Tibial nerve (tissue), 4 donors: ENCODE data around the gene MPP2. TPM values are rescaled to one million over a fixed set of nuclear protein-coding genes. Genes with fewer than 3 reads are reported as not detected.

Experiments used
- DNase-seq, 2 donors: peaks; one replicate each; pipeline ENCODE4 v3.0.0-alpha.2; 2019; ENCODE audit warnings: low spot score in 2 of 2
- H3K27ac ChIP-seq, 4 donors: fragments of 200-600 bp; sonication (generic) in 3 of 4; one replicate each; pipeline ENCODE4 v1.5.1; 2017 to 2019; ENCODE audit warnings: mild to moderate bottlenecking in 1 of 4
- H3K27me3 ChIP-seq, 2 donors: fragments of 200-600 bp; sonication (generic) in 1 of 2; one replicate each; pipeline versions ENCODE4 v1.5.1 to v1.6.0; 2017 to 2019
- H3K36me3 ChIP-seq, 3 donors: fragments of 200-600 bp; sonication (generic); one replicate each; pipeline ENCODE4 v1.5.1; 2018 to 2019
- H3K4me1 ChIP-seq, 4 donors: fragments of 200-600 bp; sonication (generic) in 3 of 4; one replicate each; pipeline ENCODE4 v1.5.1; 2017 to 2019
- H3K4me3 ChIP-seq, 4 donors: fragments of 200-600 bp; sonication (generic) in 3 of 4; one replicate each; pipeline ENCODE4 v1.5.1; 2017 to 2019; ENCODE audit warnings: mild to moderate bottlenecking in 1 of 4, moderate library complexity in 1 of 4
- H3K9me3 ChIP-seq, 4 donors: fragments of 200-600 bp; sonication (generic) in 3 of 4; one replicate each; pipeline ENCODE4 v1.5.1; 2017 to 2019
- EP300 ChIP-seq, 2 donors: sonication (generic); formaldehyde crosslinking; IDR thresholded peaks; one replicate each; pipeline ENCODE4 v1.6.1; 2017; ENCODE audit warnings: antibody characterized with exemption in 2 of 2, mild to moderate bottlenecking in 1 of 2
- POLR2A ChIP-seq, 2 donors: fragments of 450-650 bp; IDR thresholded peaks; one replicate each; pipeline ENCODE4 v1.6.1; 2017; ENCODE audit warnings: antibody characterized with exemption in 2 of 2, mild to moderate bottlenecking in 2 of 2, moderate library complexity in 2 of 2
- WGBS, 2 donors: methylation state at CpG; one replicate each; pipeline ENCODE4 v1.1.5; 2018; 5-methylcytosine and 5-hydroxymethylcytosine counted together
- total RNA-seq, 4 donors: library from RNA; depleted of rRNA; stranded (reverse); fragments of >200 nt; gene quantifications; one replicate each; pipeline ENCODE4 v1.1.0, GENCODE V29; 2016
- TF ChIP-seq, protein P1 (sequence below), 5 experiments: fragments of 200-600 bp in 3 of 5; fragments of 450-650 bp in 2 of 5; sonication (generic) in 3 of 5; IDR thresholded peaks; one replicate each; pipeline ENCODE4 v1.5.1; 2016 to 2019; ENCODE audit warnings: antibody characterized with exemption in 5 of 5, mild to moderate bottlenecking in 3 of 5, moderate library complexity in 2 of 5

MPP2 gene
- total RNA-seq, 4 donors from 2014 or later = 4.2 to 22.9 (median 9.3) TPM

DNA sequence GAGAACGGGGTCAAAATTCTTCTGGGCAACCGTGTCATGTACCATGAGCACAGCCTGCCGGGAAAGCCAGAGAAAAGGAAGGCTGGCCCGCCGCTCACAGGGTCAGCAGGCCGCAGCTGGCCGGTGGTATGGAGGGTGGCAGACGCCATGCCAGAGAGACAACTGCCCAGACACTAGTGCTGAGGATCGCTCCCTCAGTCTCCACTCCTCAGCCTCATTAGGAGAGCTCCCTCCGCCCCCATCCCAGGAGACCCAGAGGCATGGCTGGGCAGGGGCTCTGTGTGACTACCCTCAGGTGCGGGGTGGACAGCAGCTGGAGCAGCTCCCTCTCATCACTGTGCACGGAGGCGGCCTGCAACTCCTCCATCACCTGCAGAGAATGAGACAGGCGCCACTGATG is 77.6 kb downstream of the MPP2 start:
- 83 to 92% methylated on average over 11 to 13 of the region's 14 CpGs for WGBS, 2 donors

DNA sequence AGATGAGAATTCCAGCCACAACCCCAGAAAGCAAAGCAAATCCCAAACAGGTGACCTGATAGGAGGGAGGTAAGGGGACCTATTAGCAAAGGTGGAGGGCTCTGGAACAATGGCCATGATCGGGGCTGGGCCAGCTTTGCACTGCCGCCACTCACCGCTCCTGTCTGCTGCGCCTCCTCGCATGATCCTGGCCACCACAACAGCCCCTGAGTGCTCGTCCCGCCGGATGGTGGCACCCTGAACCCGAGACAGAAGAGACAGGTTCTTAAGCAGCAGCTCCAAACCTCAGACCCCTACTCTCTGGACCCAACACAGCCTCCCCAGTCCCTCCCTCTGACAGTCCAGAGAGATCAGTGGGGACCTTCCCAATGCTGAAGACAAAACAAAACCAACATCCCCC is 79.7 kb downstream of the MPP2 start:
- H3K36me3 ChIP-seq = peaks cover 0 to 61% (median 0%) of the 10 kb centered on the region in 3 donors
- H3K9me3 ChIP-seq = no peaks in the 10 kb centered on the region
- H3K27me3 ChIP-seq = no peaks in the 10 kb centered on the region
- peaks cover 0 to 5% (median 2%) of the 10 kb centered on the region in 4 donors for H3K4me1 ChIP-seq
- H3K4me3 ChIP-seq = no peak overlapping the region
- TF ChIP-seq POLR2A (IDR thresholded peaks at IDR 0.05) = no peak
- TF ChIP-seq, protein P1, sequence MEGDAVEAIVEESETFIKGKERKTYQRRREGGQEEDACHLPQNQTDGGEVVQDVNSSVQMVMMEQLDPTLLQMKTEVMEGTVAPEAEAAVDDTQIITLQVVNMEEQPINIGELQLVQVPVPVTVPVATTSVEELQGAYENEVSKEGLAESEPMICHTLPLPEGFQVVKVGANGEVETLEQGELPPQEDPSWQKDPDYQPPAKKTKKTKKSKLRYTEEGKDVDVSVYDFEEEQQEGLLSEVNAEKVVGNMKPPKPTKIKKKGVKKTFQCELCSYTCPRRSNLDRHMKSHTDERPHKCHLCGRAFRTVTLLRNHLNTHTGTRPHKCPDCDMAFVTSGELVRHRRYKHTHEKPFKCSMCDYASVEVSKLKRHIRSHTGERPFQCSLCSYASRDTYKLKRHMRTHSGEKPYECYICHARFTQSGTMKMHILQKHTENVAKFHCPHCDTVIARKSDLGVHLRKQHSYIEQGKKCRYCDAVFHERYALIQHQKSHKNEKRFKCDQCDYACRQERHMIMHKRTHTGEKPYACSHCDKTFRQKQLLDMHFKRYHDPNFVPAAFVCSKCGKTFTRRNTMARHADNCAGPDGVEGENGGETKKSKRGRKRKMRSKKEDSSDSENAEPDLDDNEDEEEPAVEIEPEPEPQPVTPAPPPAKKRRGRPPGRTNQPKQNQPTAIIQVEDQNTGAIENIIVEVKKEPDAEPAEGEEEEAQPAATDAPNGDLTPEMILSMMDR (IDR thresholded peaks at IDR 0.05) = no peak
- TF ChIP-seq EP300 (IDR thresholded peaks at IDR 0.05) = no peak
- 93 to 96% methylated on average over 9 of the region's 9 CpGs for WGBS, 2 donors
- H3K27ac ChIP-seq = no peak overlapping the region
- DNase-seq = no peak

More for the DNA sequence above, 77.6 kb downstream of the MPP2 start:
- Histone ChIP-seq H3K27ac (no peak overlapping the region), H3K36me3 (peaks cover 0 to 47% (median 0%) of the 10 kb centered on the region in 3 donors), H3K27me3 (no peaks in the 10 kb centered on the region), H3K4me1 (peaks cover 0 to 16% (median 9%) of the 10 kb centered on the region in 4 donors), H3K9me3 (no peaks in the 10 kb centered on the region), H3K4me3 (no peak overlapping the region)
- TF ChIP-seq, protein P1 (IDR thresholded peaks at IDR 0.05) = no peak
- TF ChIP-seq EP300 (IDR thresholded peaks at IDR 0.05) (no peak), POLR2A (IDR thresholded peaks at IDR 0.05) (no peak)
- no peak for DNase-seq

DNA sequence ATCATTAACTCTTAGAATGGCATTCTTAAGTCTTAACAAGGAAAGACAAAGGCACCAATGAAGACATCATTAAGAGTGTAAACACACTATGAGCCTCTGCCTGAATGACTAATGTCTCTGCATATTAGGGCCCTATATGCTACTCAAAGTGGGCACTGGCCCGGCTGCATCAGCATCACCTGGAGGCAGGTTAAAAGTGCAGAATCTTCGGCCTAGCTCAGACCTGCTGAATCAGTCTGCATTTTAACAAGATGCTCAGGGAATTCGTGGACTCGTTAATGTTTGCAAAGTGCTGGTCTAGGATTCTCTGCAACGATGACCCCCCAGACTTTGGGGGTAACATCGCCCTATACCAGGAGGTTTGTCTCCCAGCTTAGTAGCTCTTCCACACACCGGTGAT is 81.1 kb downstream of the MPP2 start:
- Histone ChIP-seq H3K4me1 (no peaks in the 10 kb centered on the region), H3K9me3 (no peaks in the 10 kb centered on the region), H3K36me3 (peaks cover 0 to 62% (median 0%) of the 10 kb centered on the region in 3 donors), H3K4me3 (no peak overlapping the region), H3K27me3 (no peaks in the 10 kb centered on the region), H3K27ac (no peak overlapping the region)
- TF ChIP-seq POLR2A (IDR thresholded peaks at IDR 0.05) (no peak), EP300 (IDR thresholded peaks at IDR 0.05) (no peak)
- TF ChIP-seq, protein P1 (IDR thresholded peaks at IDR 0.05) = no peak
- WGBS, 2 donors = 92 to 93% methylated on average over 7 of the region's 7 CpGs
- DNase-seq = no peak

DNA sequence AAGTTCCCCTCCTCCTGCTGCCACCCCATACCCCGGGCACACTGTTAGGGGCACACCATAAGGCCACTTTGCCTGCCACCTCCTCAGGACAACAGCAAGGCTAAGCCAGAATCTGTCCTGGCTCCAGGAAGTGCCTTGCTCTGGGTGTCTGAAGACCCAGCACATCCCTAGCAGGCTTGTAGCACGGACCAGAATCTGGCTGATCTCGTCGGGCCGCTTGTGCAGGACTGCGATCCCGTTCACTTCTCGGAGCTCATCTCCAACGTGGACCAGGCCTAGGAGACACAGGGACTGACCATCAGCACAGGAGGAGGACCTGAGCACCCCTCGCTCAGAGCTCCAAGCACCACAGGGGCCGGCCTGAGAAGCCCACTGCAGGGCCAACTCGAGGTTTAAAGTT is 81.8 kb downstream of the MPP2 start:
- no peaks in the 10 kb centered on the region for H3K4me1 ChIP-seq
- no peak overlapping the region for H3K4me3 ChIP-seq
- 85 to 94% methylated on average over 12 of the region's 12 CpGs for WGBS, 2 donors
- DNase-seq = no peak
- TF ChIP-seq POLR2A (IDR thresholded peaks at IDR 0.05) (no peak), EP300 (IDR thresholded peaks at IDR 0.05) (no peak)
- TF ChIP-seq, protein P1 (IDR thresholded peaks at IDR 0.05) = no peak
- H3K36me3 ChIP-seq = peaks cover 0 to 66% (median 0%) of the 10 kb centered on the region in 3 donors
- no peaks in the 10 kb centered on the region for H3K9me3 ChIP-seq
- H3K27ac ChIP-seq = no peak overlapping the region
- no peaks in the 10 kb centered on the region for H3K27me3 ChIP-seq

Other genes with a start within 250 kb of the MPP2 start
- 10 to 100 TPM in 1 of 4 donors, 1 to 10 TPM in 3; 4.2 to 12.5 (median 5.3) TPM for gene MEOX1, start 245.6 kb downstream of the MPP2 start, total RNA-seq
- gene SOST, start 148.7 kb downstream of the MPP2 start, total RNA-seq = not detected
- gene DUSP3, start 128.6 kb downstream of the MPP2 start, total RNA-seq = 10 to 100 TPM; 38.6 to 50.1 (median 41.2) TPM
- gene CFAP97D1, start 127.1 kb downstream of the MPP2 start, total RNA-seq = under 1 TPM in 1 of 4 donors, not detected in 3; 0.42 TPM
- 10 to 100 TPM; 19.2 to 31.5 (median 22.1) TPM for gene MPP3, start 74.4 kb downstream of the MPP2 start, total RNA-seq
- gene CD300LG, start 60.4 kb downstream of the MPP2 start, total RNA-seq = 10 to 100 TPM in 1 of 4 donors, 1 to 10 TPM in 3; 4.0 to 12.9 (median 8.1) TPM
- not detected for gene PPY, start 34.9 kb upstream of the MPP2 start, total RNA-seq
- gene PYY, start 46.4 kb upstream of the MPP2 start, total RNA-seq = 1 to 10 TPM in 1 of 4 donors, not detected in 3; 2.0 TPM
- 1 to 10 TPM in 3 of 4 donors, under 1 TPM in 1; 0.84 to 7.2 (median 1.8) TPM for gene NAGS, start 97.1 kb upstream of the MPP2 start, total RNA-seq
- gene TMEM101, start 107.4 kb upstream of the MPP2 start, total RNA-seq = 10 to 100 TPM; 28.6 to 41.2 (median 34.5) TPM
- gene LSM12, start 159.1 kb upstream of the MPP2 start, total RNA-seq = 10 to 100 TPM; 18.2 to 37.2 (median 23.9) TPM
- 10 to 100 TPM; 24.9 to 68.7 (median 36.2) TPM for gene G6PC3, start 163.2 kb upstream of the MPP2 start, total RNA-seq
- 100 to 1,000 TPM in 3 of 4 donors, 10 to 100 TPM in 1; 99.8 to 201 (median 125) TPM for gene HDAC5, start 216.1 kb upstream of the MPP2 start, total RNA-seq
- 1 to 10 TPM; 1.5 to 2.7 (median 2.1) TPM for gene HROB, start 234.4 kb upstream of the MPP2 start, total RNA-seq